Mesenchymal stem cell (in vitro differentiated cells and primary cell): ENCODE measurements around the gene AIG1.
"Not testable (repeated sequence)": the region's sequence is repeated elsewhere in the genome, so short reads cannot be mapped to it uniquely, and the experiment has no call there.

ENCODE experiments used
- DNase-seq: peaks from one replicate; pipeline ENCODE4 v3.0.0-alpha.2; 2013
- H2AFZ ChIP-seq: one replicate; pipeline ENCODE4 v1.6.1; 2013; ENCODE audit warnings: low read depth, mild to moderate bottlenecking, control low read depth, inconsistent platforms, low read length, moderate library complexity
- H2AK5ac ChIP-seq: 2 replicates; pipeline ENCODE4 v1.6.1; 2013; ENCODE audit warnings: low read length, moderate library complexity, mild to moderate bottlenecking, inconsistent platforms; ENCODE audit not compliant: severe bottlenecking
- H2BK120ac ChIP-seq: one replicate; pipeline ENCODE4 v1.6.1; 2013; ENCODE audit warnings: low read depth, mild to moderate bottlenecking, inconsistent platforms, low read length, moderate library complexity
- H2BK12ac ChIP-seq, 2 experiments: one replicate each; pipeline ENCODE4 v1.6.1; 2013; ENCODE audit warnings: inconsistent platforms in 2 of 2, low read length in 2 of 2, mild to moderate bottlenecking in 2 of 2, moderate library complexity in 2 of 2, control low read depth in 1 of 2
- H2BK15ac ChIP-seq: one replicate; pipeline ENCODE4 v1.6.1; 2013; ENCODE audit warnings: mild to moderate bottlenecking, low read depth, inconsistent platforms; ENCODE audit not compliant: poor library complexity, severe bottlenecking
- H2BK5ac ChIP-seq: 2 replicates; pipeline ENCODE4 v1.6.1; 2013; ENCODE audit warnings: low read depth, mild to moderate bottlenecking, low read length, control low read depth, inconsistent platforms; ENCODE audit not compliant: poor library complexity, severe bottlenecking
- H3K14ac ChIP-seq, 2 experiments: one replicate each; pipeline ENCODE4 v1.6.1; 2013; ENCODE audit warnings: inconsistent platforms in 2 of 2, low read length in 2 of 2, control low read depth in 1 of 2, mild to moderate bottlenecking in 1 of 2, moderate library complexity in 1 of 2
- H3K18ac ChIP-seq, 2 experiments: one replicate each; pipeline ENCODE4 v1.6.1; 2013; ENCODE audit warnings: inconsistent platforms in 2 of 2, low read length in 2 of 2, control low read depth in 1 of 2, low read depth in 1 of 2, mild to moderate bottlenecking in 1 of 2
- H3K23ac ChIP-seq, 2 experiments: one replicate each; pipeline ENCODE4 v1.6.1; 2013; ENCODE audit warnings: inconsistent platforms in 2 of 2, low read length in 2 of 2, mild to moderate bottlenecking in 2 of 2, moderate library complexity in 2 of 2, control low read depth in 1 of 2
- H3K27ac ChIP-seq: 2 replicates; pipeline ENCODE4 v1.5.1; 2013; ENCODE audit warnings: mild to moderate bottlenecking, moderate library complexity, low read length, control low read depth, inconsistent platforms; ENCODE audit not compliant: poor library complexity, severe bottlenecking
- H3K27me3 ChIP-seq, 2 experiments: 2 replicates each; pipeline versions ENCODE4 v1.6.1 to v1.7.0; 2013; ENCODE audit warnings: low read length in 2 of 2, mild to moderate bottlenecking in 2 of 2, moderate library complexity in 2 of 2, control low read depth in 1 of 2, inconsistent platforms in 1 of 2; ENCODE audit not compliant: control insufficient read depth in 1 of 2, insufficient read depth in 1 of 2
- H3K36me3 ChIP-seq, 2 experiments: 2 replicates each; pipeline versions ENCODE4 v1.6.1 to v1.7.0; 2013; ENCODE audit warnings: low read length in 2 of 2, control low read depth in 1 of 2, inconsistent platforms in 1 of 2, low read depth in 1 of 2, mild to moderate bottlenecking in 1 of 2; ENCODE audit not compliant: insufficient read depth in 2 of 2, control insufficient read depth in 1 of 2
- H3K4ac ChIP-seq, 2 experiments: one replicate each; pipeline ENCODE4 v1.6.1; 2013; ENCODE audit warnings: inconsistent platforms in 2 of 2, low read length in 2 of 2, mild to moderate bottlenecking in 2 of 2, moderate library complexity in 2 of 2, control low read depth in 1 of 2, low read depth in 1 of 2
- H3K4me1 ChIP-seq: 2 replicates; pipeline ENCODE4 v1.6.1; 2013; ENCODE audit warnings: low read depth, low read length, control low read depth; ENCODE audit not compliant: control insufficient read depth, insufficient read depth
- H3K4me2 ChIP-seq: 2 replicates; pipeline ENCODE4 v1.6.1; 2013; ENCODE audit warnings: low read length, mild to moderate bottlenecking, inconsistent platforms; ENCODE audit not compliant: poor library complexity, severe bottlenecking
- H3K4me3 ChIP-seq, 2 experiments: 2 replicates each; pipeline versions ENCODE4 v1.5.1 to v1.7.0; 2013; ENCODE audit warnings: low read length in 2 of 2, mild to moderate bottlenecking in 2 of 2, control low read depth in 1 of 2, low read depth in 1 of 2; ENCODE audit not compliant: insufficient read depth in 1 of 2
- H3K79me1 ChIP-seq: replicated peaks from 2 replicates; pipeline ENCODE4 v1.6.1; 2013; ENCODE audit warnings: mild to moderate bottlenecking, control low read depth, low read length, inconsistent platforms; ENCODE audit not compliant: poor library complexity, severe bottlenecking
- H3K9ac ChIP-seq: 2 replicates; pipeline ENCODE4 v1.7.0; 2013; ENCODE audit warnings: mild to moderate bottlenecking, low read length, moderate library complexity
- H3K9me3 ChIP-seq: 2 replicates; pipeline ENCODE4 v1.7.0; 2013; ENCODE audit warnings: mild to moderate bottlenecking, low read length; ENCODE audit not compliant: control insufficient read depth
- H4K8ac ChIP-seq: one replicate; pipeline ENCODE4 v1.6.1; 2013; ENCODE audit warnings: inconsistent platforms, mild to moderate bottlenecking, low read length, moderate library complexity
- H4K91ac ChIP-seq: one replicate; pipeline ENCODE4 v1.6.1; 2013; ENCODE audit warnings: mild to moderate bottlenecking, low read length, inconsistent platforms
- WGBS: methylation state at CpG from one replicate; pipeline ENCODE4 v1.1.7; 2013; ENCODE audit warnings: mixed read lengths; 5-methylcytosine and 5-hydroxymethylcytosine counted together

AIG1 gene

DNA sequence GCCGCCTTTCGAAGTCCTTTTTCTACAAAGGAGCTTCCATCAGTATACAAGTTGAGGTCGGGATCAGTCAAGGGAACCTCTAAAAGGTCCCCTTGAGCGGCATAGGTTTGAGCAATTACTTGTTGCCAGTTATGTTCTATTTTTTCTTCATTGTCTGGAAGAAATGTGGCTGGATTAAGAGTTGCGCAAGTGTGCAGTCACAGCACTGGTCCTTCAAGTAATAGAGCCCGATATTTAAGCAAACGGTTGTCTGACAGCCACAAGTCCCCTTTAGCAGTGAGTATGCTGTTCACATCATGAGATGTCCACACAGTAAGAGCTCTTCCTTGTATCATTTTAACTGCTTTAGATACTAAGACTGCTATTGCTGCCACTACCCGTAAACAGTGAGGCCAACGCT lies 21.6 kb downstream of the AIG1 start:
- H2BK5ac ChIP-seq, H3K4me2 ChIP-seq, H3K9me3 ChIP-seq, H3K4me1 ChIP-seq, H2AK5ac ChIP-seq, H3K36me3 ChIP-seq, H3K23ac ChIP-seq, H3K4me3 ChIP-seq, H2BK120ac ChIP-seq, H3K79me1 ChIP-seq, H3K4ac ChIP-seq, H3K18ac ChIP-seq, H2BK12ac ChIP-seq, H4K8ac ChIP-seq, H2BK15ac ChIP-seq, H3K27me3 ChIP-seq, H4K91ac ChIP-seq, H2AFZ ChIP-seq, H3K14ac ChIP-seq, H3K9ac ChIP-seq, DNase-seq, H3K27ac ChIP-seq: not testable (repeated sequence)
- WGBS, result 98% methylated on average over 9 of the region's 9 CpGs

DNA sequence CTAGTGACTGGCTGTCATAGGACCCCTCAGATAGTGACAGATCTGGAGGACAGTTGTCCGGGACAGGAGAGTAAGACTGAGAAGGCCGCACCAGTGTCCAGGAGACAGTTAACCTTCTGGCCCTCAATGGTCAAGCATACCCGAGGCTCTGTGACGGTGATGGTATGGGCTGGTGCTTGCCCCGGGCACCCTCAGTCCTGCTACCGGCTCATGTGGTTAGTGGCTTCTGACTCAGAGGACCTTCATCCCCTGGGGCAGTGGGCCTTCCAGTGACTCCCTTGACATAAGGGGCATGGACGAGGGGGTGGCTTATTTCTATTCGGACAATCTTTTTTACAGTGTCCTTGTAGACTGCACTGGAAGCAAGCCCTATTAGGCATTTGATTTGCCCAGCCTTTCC lies 23.3 kb downstream of the AIG1 start:
- H2BK120ac ChIP-seq, H2BK5ac ChIP-seq, H2BK15ac ChIP-seq, H3K4ac ChIP-seq, H3K27ac ChIP-seq, H3K23ac ChIP-seq, H2AFZ ChIP-seq, H3K18ac ChIP-seq, H3K36me3 ChIP-seq, H3K14ac ChIP-seq, H4K8ac ChIP-seq, H3K27me3 ChIP-seq, H4K91ac ChIP-seq, H3K4me3 ChIP-seq, H3K9me3 ChIP-seq, H3K4me1 ChIP-seq, H2AK5ac ChIP-seq, H3K79me1 ChIP-seq, H2BK12ac ChIP-seq, H3K4me2 ChIP-seq, DNase-seq, H3K9ac ChIP-seq: not testable (repeated sequence)
- WGBS, result 97% methylated on average over 8 of the region's 8 CpGs

DNA sequence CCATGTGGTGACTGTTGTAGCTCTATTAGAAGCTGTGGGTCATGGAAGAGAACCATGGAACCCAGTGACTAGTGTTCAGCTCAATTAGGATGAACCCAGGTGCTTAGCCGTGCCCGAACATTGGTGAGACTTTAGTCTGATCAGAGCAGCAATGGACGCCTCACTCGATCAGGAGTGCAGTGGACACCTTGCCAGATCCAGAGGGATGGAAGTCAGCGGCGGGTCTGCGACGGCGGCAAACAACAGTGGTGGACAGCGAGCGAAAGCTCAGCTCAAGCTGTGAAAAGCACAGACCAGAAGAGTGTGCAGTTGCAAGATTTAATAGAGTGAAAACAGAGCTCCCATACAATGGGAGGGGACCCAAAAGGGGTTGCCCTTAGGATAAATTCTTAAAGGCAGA lies 26.6 kb downstream of the AIG1 start:
- H3K4me2 ChIP-seq, H3K4ac ChIP-seq, H3K4me3 ChIP-seq, H3K9ac ChIP-seq, H3K27ac ChIP-seq, DNase-seq, H2BK5ac ChIP-seq, H2BK120ac ChIP-seq, H3K4me1 ChIP-seq, H3K9me3 ChIP-seq, H3K36me3 ChIP-seq, H2BK15ac ChIP-seq, H3K27me3 ChIP-seq, H2BK12ac ChIP-seq, H3K23ac ChIP-seq, H4K8ac ChIP-seq, H3K14ac ChIP-seq, H2AK5ac ChIP-seq, H3K18ac ChIP-seq, H3K79me1 ChIP-seq, H4K91ac ChIP-seq, H2AFZ ChIP-seq: not testable (repeated sequence)
- 97% methylated on average over 7 of the region's 11 CpGs for WGBS

- Histone ChIP-seq H2AK5ac (no peak overlapping the region), H2AFZ (no peak overlapping the region), H3K4me3 (no peak overlapping the region), H3K9me3 (no peaks in the 10 kb centered on the region), H3K18ac (no peak overlapping the region), H3K14ac (no peak overlapping the region), H3K4me1 (peaks cover 1% of the 10 kb centered on the region), H3K36me3 (no peaks in the 10 kb centered on the region), H2BK15ac (no peak overlapping the region), H4K91ac (no peak overlapping the region), H3K4me2 (no peak overlapping the region), H3K4ac (no peak overlapping the region), H2BK12ac (no peak overlapping the region), H4K8ac (no peak overlapping the region), H3K9ac (no peak overlapping the region), H2BK120ac (no peak overlapping the region), H3K27ac (no peak overlapping the region), H3K27me3 (no peaks in the 10 kb centered on the region), H3K79me1 (peaks cover 4% of the 10 kb centered on the region), H2BK5ac (no peak overlapping the region), H3K23ac (no peak overlapping the region)
- DNase-seq, result no peak
- 80% methylated on average over 1 of the region's 2 CpGs for WGBS
Measured at GRCh38 chr6:143087856-143088255, 27.2 kb downstream of the AIG1 start.
